SKM-1 treated with dmso at 0.1 percent for 144 hours (cell line): ENCODE data around the gene MIX23.
"Not testable (repeated sequence)": the region's sequence is repeated elsewhere in the genome, so short reads cannot be mapped to it uniquely, and the experiment has no call there.

Experiments
- DNase-seq: peaks from one replicate; lab custom pipeline; 2025; ENCODE audit not compliant: unreplicated experiment; lab: John Stamatoyannopoulos, UW

The MIX23 gene

DNA sequence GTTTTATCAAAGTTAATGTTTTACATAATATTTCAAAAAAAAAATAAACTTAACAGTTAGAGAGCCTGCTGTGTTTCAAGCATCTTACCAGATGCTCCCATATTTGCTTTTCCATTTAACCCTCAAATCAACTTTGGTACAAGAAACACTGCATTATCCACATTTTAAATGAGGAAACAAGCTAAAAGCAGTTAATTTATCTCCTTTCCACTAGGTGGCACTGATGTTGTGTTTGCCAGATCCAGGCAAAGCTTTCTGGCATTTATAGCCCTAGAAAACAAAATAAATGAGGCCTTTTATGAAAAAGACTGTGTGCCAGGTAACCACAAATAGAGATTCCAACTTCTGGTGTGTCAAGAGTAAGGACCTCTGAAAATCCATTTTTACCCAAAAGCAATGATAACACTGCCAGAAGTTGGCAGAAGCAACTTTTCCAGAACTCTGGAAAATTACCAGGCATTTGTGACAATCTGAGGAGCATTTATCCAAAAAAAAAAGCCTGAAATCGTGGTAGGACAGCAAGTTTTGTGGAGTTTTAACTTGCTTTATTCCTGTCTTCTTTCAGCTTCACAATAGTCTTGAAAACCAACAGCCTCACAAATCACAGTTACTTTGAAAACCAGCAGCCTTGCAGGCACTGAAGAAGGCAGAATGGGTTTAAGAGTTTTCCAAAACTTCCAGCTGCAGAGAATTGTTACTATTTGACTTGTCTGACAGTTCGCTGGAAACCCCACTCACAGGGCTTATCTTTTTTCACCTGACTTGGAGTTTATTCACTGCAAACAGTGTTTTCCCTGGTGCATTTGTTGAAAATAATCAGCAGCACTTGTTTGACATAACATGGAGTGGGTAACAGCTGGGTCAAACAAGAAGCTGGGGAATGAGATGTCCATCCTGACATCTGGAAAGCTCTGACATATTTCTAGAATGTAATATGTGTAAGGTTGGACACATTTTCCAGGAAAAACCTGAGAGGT lies 10.1 kb upstream of the MIX23 start:
- DNase-seq, result peak; percentile 51

DNA sequence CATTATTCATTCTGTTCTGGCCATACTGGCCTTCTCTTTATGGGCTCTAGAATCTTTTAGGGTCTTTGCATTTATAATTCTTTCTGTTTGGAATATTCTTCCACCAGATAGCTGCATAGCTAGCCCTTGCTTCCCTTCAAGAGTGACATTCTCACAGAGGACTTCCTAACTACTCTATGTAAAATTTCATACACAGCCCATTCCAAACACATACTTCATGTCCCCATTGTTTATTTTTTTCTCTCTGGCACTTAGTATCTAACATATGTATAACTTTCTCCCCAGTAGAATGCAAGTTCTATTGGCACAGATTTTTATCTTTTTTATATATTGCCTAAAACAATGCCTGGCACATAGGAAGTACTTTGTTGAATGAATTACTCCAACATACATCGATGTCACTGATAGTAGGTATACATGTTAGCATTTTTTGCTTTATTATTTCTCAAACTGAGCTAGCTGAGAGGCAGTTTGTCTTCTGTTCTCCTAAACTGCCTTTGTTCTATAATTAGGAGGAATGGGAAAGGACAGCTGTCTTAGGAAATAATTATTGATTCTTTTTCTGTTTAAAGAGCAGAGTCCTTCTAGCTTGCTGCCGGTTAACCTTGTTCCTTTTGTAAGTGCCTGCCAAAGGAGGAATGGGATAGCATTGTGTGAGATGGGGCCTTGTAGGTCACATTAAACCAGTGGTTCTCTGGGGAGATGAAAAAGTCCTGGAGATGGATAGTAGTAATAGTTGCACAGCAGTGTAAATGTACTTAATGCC lies 8.8 kb upstream of the MIX23 start:
- DNase-seq, result no peak

DNA sequence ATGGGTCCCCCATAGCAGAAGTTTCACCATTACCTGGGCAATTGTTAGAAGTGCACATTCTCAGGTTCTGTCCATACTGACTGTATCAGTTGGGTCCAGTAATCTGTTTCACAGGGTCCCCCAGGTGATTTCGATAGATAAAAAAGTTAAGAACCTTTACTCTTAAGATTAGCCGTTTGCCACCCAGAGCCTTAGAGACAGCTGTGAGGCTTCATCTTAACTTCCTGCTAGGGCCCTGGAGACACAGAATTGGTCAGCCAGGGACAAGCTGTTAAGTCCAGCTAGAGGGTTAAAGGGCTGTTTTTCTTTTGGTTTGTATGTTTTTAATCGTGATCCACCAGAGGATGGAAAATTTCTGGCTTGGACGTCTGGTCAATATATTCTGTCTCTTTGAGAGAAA lies 7.6 kb upstream of the MIX23 start:
- DNase-seq, result no peak

DNA sequence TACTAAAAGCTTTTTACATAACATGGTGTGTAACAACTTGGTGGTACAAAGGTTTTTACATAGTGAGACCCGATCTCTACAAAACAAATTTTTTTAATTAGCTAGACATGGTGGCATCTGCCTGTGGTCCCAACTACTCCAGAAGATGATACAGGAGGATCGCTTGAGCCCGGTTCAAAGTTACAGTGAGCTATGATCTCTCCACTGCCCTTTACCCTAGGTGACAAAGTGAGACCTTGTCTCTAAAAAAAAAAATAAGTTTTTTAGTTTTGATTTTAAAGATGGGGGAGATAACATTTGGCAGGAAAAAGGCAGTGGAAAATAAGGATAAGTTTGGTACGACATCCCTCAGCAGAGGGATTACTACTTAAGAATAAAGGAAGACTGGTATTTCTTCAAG lies 6.9 kb upstream of the MIX23 start:
- no peak for DNase-seq

DNA sequence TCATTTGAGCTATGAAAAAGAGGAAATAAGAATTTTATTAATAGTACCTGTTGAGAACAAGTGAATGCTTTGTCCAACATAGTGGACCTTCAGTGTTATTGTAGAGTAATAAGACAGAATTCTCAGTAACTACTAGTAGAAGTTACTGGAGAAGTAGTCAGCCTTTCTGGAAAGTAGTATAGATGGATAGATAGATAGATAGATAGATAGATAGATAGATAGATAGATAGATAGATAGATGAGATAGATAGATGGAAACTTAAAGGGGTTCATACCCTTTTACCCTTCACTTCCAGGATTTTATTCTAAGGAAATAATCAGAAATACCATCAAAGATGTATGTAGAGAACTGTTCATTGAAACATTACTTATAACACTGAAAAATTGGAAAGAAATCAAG lies 6.2 kb upstream of the MIX23 start:
- no peak for DNase-seq

DNA sequence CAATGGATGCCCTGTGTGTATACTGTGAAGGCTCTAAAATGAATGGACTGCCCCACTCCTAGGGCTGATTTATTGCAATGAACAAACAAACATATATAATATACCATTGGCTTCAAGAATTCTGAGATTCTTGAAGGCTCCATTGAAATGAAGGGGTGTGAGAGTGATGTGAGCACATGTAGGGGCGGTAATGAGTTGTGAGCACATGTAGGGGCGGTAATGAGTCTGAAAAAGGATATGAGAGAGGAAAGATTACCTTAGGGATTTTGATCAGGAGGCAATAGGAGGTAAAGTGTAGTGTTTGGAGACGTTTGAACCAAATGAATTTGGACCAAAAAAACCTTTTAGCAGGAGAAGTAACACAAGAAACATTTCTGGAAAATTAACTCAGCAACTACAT lies 4.7 kb upstream of the MIX23 start:
- no peak for DNase-seq

DNA sequence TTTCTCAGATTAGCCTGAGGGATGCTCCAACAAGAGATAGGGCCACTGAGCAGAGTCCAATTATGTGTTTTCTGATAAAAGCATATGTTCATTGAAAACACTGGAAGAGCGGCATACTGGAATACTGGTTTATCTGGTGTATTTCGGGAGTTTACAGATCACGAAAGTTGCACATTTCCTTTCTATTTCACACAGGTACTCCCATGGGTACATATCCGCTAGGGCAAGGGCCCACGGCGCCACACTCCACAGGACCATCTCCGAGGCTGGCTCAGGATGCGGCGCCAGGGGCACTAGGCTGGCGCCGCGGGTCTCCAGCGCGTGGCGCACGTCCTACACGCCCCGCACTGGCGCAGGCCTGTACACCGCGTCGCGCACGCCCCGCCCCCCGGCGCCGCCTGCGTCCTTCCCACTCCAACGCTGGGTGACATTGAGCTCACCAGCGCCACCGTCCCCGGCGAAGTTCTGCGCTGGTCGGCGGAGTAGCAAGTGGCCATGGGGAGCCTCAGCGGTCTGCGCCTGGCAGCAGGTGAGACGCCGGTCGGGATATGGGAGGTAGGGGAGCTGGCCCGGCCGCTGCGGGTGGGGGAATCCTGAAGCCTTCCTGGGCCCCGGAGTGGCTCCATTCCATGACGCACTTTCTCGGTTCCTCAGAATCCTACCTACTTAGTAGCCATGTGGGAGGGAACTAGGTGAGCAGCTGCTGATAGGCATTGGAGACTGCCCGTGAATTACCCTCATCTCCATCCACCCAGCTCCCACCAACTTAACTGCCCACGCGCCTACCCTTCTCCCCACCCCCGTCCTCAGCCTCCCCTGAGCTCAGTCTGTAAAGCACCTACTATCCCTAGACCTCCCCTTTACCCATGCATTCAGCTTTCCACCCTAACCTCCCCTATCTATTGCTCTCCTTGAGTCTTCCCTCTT lies 1.0 kb upstream of the MIX23 start, which contains the start of gene FAM162A:
Gene FAM162A, plus strand, starts transcription at position 412 of the 927 bp plus-strand sequence. Its CDS starts 84 bp downstream, at position 496.
- peak; percentile 94 for DNase-seq

DNA sequence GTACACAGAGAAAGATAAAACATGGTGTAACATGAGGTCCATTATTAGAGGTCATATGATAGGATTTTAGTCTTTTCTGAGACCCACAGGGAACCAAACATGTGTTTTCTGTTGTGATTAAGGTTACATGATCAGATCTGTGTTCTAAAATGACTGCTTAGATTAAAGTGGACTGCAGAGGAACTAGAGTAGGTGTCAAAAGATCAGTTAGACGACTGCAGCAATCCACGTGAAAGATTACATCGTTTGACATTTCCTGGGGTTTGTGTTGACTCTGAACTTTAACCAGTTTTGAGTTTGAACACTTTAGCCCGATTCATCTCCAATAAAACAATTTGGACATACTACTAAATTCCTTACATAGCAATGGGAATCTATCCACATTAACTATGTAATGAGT lies 5.1 kb downstream of the MIX23 start:
- no peak for DNase-seq

DNA sequence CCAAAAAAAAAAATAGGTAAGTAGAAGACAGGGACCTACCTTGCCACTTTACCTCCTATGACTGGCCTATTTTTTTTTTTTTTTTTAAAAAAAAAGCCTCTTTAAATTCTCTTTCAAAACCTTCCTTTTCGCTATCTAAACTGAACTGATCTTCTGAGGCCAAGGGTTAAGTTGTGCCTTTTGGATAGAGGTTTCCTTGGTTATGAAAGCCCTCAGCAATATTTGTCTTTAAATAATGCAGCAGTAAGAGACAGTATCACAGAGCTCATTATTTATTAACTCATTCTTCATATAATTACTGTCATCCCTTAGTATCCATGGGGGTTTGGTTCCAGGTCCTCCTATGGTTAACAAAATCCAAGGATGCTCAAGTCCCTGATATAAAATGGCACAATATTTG lies 9.0 kb downstream of the MIX23 start:
- no peak for DNase-seq

DNA sequence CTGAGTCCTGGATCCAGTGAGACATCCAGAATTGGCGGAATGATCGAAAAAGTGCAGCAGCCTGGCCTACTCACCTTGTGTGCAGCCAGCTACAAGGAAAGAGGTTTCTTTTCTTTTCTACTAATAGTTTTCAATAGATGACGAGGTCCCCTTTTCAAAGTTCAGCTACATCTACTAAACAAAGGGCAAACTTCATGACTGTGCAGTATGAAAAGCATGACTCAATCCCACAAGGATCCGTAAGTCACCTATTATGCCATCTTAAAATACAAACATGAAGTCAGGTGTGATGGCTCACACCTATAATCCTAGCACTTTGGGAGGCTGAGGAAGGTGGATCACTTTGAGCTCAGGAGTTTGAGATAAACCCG lies 16.7 kb downstream of the MIX23 start:
- DNase-seq, result no peak

DNA sequence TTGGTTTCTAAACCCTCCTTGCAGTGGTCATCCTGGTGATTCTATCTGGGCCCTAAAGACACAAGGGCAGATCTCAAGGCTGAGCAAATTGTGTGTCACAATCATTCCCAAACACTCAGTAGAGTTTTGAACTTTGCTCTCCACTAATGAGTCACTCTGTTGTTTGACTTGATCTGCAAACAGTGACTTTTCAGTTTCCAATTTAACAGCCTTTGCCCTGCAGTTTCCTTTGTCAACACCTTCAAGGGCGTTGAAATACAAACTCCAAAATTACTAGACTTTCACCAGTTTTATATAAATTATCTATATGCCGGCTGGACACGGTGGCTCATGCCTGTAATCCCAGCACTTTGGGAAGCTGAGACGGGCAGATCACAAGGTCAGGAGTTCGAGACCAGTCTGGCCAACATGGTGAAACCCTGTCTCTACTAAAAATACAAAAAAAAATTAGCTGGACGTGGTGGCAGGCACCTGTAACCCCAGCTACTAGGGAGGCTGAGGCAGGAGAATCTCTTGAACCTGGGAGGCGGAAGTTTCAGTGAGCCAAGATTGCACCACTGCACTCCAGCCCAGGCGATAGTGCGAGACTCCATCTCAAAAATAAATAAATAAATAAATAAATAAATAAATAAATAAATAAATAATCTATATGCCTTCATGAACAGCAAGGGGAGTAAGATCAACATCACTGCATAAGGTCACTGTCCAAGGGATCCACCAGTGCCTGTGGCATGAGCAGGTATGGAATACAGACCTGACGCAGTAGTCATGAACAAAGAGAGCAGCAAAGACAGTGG lies 17.3 kb downstream of the MIX23 start:
- DNase-seq, result not testable (repeated sequence)

DNA sequence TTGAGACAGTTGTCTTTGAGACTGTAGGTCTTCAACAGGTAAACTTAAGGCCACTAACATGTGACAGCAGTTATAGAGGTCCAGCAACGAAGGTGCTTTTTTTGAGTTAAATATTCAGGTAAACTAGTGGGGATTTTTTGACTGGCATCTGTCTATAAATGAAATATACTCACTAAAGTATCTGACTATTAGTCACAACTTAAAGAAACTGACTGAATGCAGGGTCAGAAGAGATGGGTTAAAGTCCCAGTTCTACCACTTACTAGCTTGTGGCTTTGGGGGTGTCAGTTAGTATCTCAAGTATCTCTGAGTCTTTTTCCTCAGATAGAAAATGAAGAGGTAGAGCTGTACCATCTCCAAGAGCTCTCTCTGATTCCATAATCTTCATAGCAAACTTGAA lies 18.0 kb downstream of the MIX23 start:
- no peak for DNase-seq

DNA sequence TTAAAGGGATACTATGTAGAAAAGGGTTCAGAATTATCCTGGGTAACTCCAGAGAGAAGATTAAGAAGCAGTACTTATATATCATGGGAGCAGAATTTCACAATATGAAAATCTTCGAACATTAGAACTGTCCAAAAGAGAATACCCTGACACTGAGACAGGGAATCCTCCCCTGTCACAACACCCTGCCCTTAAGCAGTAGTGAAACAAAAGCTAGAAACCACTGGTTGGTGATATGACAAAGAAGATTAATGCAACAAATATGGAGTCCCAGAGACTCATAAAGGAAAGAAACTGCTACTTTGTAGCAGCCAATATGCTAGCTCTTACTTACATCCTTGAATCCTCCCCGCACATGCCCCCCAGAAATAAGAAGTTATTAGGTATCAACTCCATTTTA lies 18.5 kb downstream of the MIX23 start:
- DNase-seq, result no peak

DNA sequence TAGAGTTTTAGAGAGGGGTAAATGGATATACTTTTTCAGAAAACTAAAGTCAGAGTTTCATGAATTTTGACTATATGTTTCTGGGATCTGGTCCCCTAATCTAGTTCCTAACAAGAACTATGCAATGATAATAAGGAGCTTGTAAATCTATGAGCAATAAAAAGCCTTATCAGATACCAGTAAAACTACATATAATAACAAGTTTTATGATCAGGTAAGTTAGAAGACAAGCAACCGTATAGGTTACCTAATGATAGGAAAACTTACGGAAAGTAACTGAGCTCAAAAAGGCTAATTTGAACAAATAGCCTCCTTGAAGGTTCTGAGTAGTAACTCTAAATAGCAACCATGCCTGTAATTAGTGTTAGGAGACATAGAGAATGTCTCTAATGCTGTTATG lies 21.0 kb downstream of the MIX23 start:
- DNase-seq, result no peak

DNA sequence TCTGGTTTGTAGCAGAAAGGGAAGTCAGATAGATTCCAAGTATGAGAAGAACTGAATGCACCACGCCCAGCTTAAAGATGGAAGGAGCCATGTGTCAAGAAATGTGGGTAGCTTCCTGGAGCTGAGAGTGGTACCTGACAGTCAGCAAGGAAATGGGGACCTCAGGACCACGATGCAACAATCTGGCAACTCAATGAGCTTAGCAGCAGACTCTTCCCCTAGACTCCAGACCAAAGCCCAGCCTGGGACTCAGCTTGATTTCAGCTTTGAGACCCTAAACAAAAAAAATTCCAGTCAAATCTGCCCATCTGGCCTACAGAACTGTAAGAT lies 24.4 kb downstream of the MIX23 start:
- no peak for DNase-seq

DNA sequence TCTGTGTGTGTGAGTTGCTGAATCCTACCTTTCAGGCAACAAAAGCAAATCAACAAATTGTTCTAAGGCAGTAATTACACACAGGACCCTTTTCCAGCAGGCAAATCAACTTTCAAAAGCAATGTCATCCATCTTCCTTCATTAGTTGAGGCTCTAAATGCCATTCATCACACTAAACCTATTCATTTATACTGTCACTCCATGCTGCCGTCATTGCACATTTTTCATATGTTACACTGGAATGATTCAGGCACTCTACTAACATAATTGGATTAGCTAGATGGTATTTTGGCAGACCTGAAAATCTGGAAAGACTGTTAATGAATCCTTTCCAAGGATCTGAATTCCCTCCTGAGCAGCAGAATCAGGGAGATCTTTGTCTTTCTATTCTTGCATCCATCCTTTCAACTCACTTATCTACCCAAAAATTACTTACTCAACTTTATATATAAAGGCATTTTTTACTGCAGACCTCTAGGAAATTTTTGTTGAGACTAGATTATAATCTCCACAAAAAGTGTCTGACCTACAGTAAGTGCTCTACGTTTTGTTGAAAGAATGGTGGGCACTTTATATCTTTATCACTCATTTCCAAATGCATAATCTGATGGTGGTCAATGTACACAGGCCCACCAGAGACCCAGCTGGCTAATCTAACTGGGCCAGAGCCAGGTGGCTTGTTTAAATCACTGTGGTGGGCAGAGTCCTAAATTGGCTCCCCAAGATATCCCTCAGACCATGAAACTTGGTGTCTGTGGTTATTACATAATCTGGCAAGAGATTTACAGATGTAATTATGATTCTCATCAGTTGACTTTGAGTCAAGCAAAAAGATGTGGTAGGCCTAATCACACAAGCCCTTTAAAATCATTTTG lies 25.0 kb downstream of the MIX23 start:
- DNase-seq, result no peak

DNA sequence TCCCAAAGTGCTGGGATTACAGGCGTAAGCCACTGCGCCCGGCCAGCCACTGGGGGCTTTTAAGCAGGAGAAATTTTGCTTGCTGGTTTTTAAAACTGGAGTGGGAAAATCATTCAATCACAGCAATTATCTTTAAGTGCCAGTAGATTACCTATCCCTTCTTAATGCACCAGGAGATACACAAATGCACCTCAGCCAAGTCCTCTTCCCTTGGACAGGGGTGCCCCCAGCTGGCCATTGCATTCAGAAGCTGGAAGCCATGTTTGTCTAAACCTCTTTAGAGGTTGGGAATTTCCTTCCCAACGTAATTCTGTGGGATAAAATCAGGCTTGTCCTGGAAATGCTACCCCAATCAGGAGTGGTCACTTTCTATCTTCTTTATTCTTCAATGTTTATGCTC lies 26.6 kb downstream of the MIX23 start:
- no peak for DNase-seq

DNA sequence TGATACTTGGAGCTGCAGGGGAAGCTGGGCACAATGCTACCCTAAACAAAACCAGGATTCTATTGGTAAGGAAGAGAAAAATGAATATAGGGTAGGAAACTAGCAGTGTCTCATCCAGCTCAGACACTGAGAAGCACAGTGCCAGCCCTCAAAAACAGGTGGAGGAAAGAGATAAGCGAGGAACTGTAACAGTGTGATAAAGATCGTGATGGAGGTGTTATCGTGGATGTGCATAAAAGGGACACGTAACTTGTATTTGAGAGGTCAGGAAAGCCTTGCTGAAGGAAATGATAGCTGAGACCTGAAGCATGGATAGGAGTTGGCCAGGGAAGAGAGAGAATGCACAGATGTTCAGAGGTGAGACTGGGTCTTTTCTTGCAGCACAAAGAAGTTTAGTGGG lies 27.4 kb downstream of the MIX23 start:
- no peak for DNase-seq

DNA sequence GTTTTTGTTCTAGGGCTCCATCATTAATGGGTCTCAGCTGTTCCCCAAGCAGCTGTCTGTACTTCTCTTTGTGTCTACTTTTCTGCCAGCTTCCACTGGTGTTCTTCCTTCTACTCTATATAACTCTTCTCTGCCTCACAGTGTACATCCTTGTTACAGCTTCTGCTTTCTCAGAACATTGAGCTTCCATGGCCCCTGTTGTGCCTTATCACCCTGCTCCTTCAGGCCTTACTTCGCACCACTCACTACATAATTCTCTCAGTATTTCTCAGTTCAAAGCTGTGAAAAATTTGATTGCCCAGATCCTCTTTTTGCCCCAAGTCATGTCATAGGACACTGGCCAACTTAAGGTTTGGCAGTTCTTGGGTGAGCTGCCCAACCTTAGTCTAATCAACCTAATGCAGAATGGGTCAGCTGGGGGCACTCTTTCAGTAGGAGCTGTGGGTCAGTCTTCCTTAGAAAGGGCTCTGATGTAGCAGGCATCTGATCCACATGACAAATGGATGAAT lies 29.1 kb downstream of the MIX23 start:
- peak; percentile 10 for DNase-seq
